Stomach (tissue), 4 donors: ENCODE results near the gene RSPH6A.

Experiments used
- EP300 ChIP-seq: sonication (generic); formaldehyde crosslinking; IDR thresholded peaks from one replicate; pipeline ENCODE4 v1.6.1; 2017; ENCODE audit warnings: antibody characterized with exemption
- POLR2A ChIP-seq, 4 donors: fragments of 450-650 bp; IDR thresholded peaks; one replicate each; pipeline ENCODE4 v1.6.1; 2016; ENCODE audit warnings: antibody characterized with exemption in 4 of 4, control low read depth in 2 of 4, mild to moderate bottlenecking in 1 of 4, moderate library complexity in 1 of 4
- POLR2AphosphoS5 ChIP-seq, 3 donors: sonication (generic); formaldehyde crosslinking; IDR thresholded peaks; one replicate each; pipeline ENCODE4 v1.6.1; 2016; ENCODE audit warnings: antibody characterized with exemption in 3 of 3
- TF ChIP-seq, protein P1 (sequence below), 7 experiments: fragments of 450-650 bp in 4 of 7; fragments of 200-600 bp in 3 of 7; sonication (generic) in 3 of 7; IDR thresholded peaks; one replicate each; pipeline ENCODE4 v1.5.1; 2016 to 2019; ENCODE audit warnings: antibody characterized with exemption in 7 of 7, control low read depth in 2 of 7, mild to moderate bottlenecking in 1 of 7

- TF ChIP-seq, protein P1, sequence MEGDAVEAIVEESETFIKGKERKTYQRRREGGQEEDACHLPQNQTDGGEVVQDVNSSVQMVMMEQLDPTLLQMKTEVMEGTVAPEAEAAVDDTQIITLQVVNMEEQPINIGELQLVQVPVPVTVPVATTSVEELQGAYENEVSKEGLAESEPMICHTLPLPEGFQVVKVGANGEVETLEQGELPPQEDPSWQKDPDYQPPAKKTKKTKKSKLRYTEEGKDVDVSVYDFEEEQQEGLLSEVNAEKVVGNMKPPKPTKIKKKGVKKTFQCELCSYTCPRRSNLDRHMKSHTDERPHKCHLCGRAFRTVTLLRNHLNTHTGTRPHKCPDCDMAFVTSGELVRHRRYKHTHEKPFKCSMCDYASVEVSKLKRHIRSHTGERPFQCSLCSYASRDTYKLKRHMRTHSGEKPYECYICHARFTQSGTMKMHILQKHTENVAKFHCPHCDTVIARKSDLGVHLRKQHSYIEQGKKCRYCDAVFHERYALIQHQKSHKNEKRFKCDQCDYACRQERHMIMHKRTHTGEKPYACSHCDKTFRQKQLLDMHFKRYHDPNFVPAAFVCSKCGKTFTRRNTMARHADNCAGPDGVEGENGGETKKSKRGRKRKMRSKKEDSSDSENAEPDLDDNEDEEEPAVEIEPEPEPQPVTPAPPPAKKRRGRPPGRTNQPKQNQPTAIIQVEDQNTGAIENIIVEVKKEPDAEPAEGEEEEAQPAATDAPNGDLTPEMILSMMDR (IDR thresholded peaks at IDR 0.05) = no peak
- TF ChIP-seq POLR2A (IDR thresholded peaks at IDR 0.05) (no peak), POLR2AphosphoS5 (IDR thresholded peaks at IDR 0.05) (no peak), EP300 (no peak)
These were observed 9.6 kb upstream of the RSPH6A start for GRCh38 chr19:45824531-45825262.
